ENCODE measurements around the gene HSPA1B.
"Not testable (repeated sequence)": the region's sequence is repeated elsewhere in the genome, so short reads cannot be mapped to it uniquely, and the experiment has no call there.

Gene HSPA1B

GRCh38 chr6:31851485-31851832 is 23.9 kb downstream of the HSPA1B start:
- no peak for TF ChIP-seq CTCF (IDR thresholded peaks at IDR 0.05)
- no peak for TF ChIP-seq ZFX (IDR thresholded peaks at IDR 0.05; ENCODE audit: borderline replicate concordance)
- H3K27ac ChIP-seq, result no peak overlapping the region

DNA sequence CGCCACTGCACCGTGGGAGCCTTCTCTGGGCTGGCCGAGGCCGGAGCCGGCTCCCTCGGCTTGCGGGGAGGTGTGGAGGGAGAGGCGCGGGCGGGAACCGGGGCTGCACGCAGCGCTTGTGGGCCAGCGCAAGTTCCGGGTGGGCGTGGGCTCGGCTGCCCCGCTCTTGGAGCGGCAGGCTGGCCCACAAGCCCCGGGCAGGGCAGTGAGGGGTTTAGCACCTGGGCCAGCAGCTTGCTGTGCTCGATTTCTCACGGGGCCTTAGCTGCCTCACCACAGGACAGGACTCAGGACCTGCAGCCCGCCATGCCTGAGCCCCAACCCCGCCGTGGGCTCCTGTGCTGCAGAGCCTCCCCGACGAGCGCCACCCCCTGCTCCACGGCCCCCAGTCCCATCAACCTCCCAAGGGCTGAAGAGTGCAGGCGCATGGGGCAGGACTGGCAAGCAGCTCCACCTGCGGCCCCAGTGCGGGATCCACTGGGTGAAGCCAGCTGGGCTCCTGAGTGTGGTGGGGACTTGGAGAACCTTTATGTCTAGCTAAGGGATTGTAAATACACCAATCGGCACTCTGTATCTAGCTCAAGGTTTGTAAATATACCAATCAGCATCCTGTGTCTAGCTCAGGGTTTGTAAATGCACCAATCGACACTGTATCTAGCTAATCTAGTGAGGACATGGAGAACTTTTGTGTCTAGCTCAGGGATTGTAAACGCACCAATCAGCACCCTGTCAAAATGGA is 24.6 kb downstream of the HSPA1B start:
- H3K27ac ChIP-seq, result not testable (repeated sequence)

DNA sequence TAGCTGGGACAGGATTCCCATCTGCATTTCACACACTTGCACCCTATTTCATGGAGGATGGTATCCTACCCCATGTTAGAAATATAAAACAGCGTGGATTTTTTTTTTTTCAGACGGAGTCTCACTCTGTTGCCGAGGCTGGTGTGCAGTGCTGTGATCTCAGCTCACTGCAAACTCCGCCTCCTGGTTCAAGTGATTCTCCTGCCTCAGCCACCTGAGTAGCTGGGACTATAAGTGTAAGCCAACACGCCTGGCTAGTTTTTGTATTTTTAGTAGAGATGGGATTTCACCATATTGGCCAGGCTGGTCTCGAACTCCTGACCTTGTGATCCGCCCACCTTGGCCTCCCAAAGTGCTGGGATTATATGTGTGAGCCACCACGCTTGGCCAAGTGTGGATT is 30.2 kb downstream of the HSPA1B start:
- H3K27ac ChIP-seq, result not testable (repeated sequence)

DNA sequence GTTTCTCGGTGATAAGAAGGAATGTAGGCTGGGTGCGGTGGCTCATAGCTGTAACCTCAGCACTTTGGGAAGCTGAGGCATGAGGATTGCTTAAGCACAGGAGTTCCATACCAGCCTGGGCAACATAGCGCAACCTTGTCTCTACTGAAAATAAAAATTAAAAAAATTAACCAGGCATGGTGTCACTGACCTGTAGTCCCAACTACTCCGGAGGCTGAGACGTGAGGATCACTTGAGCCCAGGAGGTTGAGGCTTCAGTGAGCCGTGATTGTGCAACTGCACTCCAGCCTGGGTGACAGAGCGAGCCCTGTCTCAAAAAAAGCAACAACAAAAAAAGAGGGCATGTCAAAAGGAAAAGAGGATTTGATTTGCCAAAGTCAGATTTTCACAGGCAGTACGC is 31.2 kb downstream of the HSPA1B start:
- TF ChIP-seq CTCF (IDR thresholded peaks at IDR 0.05) (no peak), ZFX (IDR thresholded peaks at IDR 0.05; ENCODE audit: borderline replicate concordance) (no peak)
- no peak overlapping the region for H3K27ac ChIP-seq

- H3K27ac ChIP-seq, result no peak overlapping the region
- no peak for TF ChIP-seq CTCF (IDR thresholded peaks at IDR 0.05)
- TF ChIP-seq ZFX (IDR thresholded peaks at IDR 0.05; ENCODE audit: borderline replicate concordance), result no peak
Measured at GRCh38 chr6:31859923-31860322, 32.4 kb downstream of the HSPA1B start.

DNA sequence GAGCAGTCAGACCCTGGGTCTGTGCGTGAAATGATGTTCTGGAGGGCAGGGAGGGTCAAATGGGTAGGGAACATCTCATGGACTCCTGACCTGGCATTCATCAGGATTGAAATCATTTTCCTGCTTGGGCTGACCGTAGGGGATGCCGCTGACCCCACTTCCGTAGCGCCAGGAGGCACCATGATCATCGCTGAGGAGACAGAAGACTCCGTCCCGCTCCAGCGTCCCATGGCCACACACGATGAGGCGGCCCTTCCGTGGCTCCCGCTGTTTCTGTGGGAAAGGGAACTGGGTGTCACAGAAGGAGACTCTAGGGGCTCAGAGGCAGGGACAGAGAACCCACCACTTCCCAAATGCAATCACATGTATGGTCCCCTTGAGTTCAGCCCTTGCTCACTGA is 32.8 kb downstream of the HSPA1B start:
- TF ChIP-seq CTCF (IDR thresholded peaks at IDR 0.05) (no peak), ZFX (IDR thresholded peaks at IDR 0.05; ENCODE audit: borderline replicate concordance) (no peak)
- no peak overlapping the region for H3K27ac ChIP-seq

DNA sequence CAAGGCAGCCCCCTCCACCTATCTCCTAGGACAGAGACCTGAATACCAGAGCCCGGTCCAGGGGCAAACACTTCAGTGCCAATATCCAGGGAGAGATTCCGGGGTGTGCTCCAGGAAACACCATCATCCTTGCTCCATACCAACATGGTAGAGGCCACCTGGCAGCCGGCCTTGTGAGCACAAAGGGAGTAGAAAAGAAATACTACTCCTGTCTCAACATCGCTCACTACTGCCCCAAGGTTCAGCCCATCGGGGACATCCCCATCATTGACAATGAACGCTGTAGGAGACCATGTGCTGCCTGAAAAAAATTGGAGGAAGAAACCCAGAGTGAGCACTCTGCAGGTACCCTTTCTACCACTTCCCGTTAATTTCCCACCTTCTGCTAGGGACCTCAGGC is 33.6 kb downstream of the HSPA1B start:
- TF ChIP-seq CTCF (IDR thresholded peaks at IDR 0.05) (no peak), ZFX (IDR thresholded peaks at IDR 0.05; ENCODE audit: borderline replicate concordance) (no peak)

DNA sequence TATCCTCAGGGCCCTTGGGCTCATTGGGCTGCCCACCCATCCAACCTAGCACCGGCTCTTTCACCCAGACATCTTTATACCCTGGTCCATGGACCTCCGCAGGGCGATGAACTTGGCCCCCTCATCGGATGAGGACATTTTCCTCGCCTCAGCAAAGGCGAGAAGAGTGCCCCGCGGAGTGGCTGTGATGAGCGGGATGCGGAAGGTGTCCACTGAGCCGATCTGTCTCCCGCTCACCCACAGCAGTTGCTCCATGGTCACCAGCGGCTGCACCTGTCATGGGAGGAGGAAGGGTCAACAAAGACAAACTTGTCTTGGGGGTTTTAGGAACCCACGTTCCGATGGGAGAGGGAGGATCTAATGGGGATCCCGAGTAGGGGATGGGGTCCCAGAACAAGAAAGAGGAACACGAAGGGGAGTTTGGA is 34.4 kb downstream of the HSPA1B start:
- H3K27ac ChIP-seq, result peak overlapping the region; percentile 90
- TF ChIP-seq CTCF (IDR thresholded peaks at IDR 0.05), result no peak
- no peak for TF ChIP-seq ZFX (IDR thresholded peaks at IDR 0.05; ENCODE audit: borderline replicate concordance)

More for the DNA sequence above, 33.6 kb downstream of the HSPA1B start:
- no peak overlapping the region for H3K27ac ChIP-seq

All from 22Rv1 (cell line).